Measurements from ENCODE around the gene AFTPH. TPM values are rescaled to one million over a fixed set of nuclear protein-coding genes. Genes with fewer than 3 reads are reported as not detected.

Gene AFTPH
- total RNA-seq, 3 donors from 2014 or later (not counting 1 experiment from before 2014, with no cell fraction given): 28.9 to 39.6 (median 39.5) TPM

- DNase-seq (no peak), ATAC-seq (no peak)
- peaks cover 48% of the 10 kb centered on the region in 2 donors for H3K27me3 Mint-ChIP-seq (ENCODE audit: low read depth in 2 of 2)
- intact Hi-C loops (cut with micrococcal nuclease): no loop called here
- TF ChIP-seq, protein P1, sequence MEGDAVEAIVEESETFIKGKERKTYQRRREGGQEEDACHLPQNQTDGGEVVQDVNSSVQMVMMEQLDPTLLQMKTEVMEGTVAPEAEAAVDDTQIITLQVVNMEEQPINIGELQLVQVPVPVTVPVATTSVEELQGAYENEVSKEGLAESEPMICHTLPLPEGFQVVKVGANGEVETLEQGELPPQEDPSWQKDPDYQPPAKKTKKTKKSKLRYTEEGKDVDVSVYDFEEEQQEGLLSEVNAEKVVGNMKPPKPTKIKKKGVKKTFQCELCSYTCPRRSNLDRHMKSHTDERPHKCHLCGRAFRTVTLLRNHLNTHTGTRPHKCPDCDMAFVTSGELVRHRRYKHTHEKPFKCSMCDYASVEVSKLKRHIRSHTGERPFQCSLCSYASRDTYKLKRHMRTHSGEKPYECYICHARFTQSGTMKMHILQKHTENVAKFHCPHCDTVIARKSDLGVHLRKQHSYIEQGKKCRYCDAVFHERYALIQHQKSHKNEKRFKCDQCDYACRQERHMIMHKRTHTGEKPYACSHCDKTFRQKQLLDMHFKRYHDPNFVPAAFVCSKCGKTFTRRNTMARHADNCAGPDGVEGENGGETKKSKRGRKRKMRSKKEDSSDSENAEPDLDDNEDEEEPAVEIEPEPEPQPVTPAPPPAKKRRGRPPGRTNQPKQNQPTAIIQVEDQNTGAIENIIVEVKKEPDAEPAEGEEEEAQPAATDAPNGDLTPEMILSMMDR (IDR thresholded peaks at IDR 0.05): no peak
- Histone ChIP-seq H3K9me3 (ENCODE audit: control insufficient read depth, insufficient read depth, low read length) (no peaks in the 10 kb centered on the region), H3K4me3 (ENCODE audit: low read length) (no peak overlapping the region), H3K36me3 (ENCODE audit: control insufficient read depth, insufficient read depth, low read length) (no peaks in the 10 kb centered on the region), H3K27ac (ENCODE audit: low read length) (no peak overlapping the region), H3K4me1 (ENCODE audit: control insufficient read depth, insufficient read depth, low read length) (no peaks in the 10 kb centered on the region), H3K27me3 (ENCODE audit: control insufficient read depth, insufficient read depth, low read length) (no peaks in the 10 kb centered on the region)
- H3K9me3 Mint-ChIP-seq: no peaks in the 10 kb centered on the region
- no peaks in the 10 kb centered on the region for H3K4me1 Mint-ChIP-seq
- H3K36me3 Mint-ChIP-seq: no peaks in the 10 kb centered on the region
- no peak overlapping the region for H3K4me3 Mint-ChIP-seq
- WGBS (ENCODE audit: insufficient coverage): 87% methylated on average over 5 of the region's 5 CpGs
- no peak overlapping the region for H3K27ac Mint-ChIP-seq
Observed at GRCh38 chr2:64500549-64500948, 23.6 kb upstream of the AFTPH start.

GRCh38 chr2:64501946-64502345 lies 22.2 kb upstream of the AFTPH start:
- peaks cover 34 to 41% of the 10 kb centered on the region in 2 donors for H3K27me3 Mint-ChIP-seq (ENCODE audit: low read depth in 2 of 2)
- TF ChIP-seq, protein P1 (IDR thresholded peaks at IDR 0.05): no peak
- Histone ChIP-seq H3K4me1 (ENCODE audit: control insufficient read depth, insufficient read depth, low read length) (no peaks in the 10 kb centered on the region), H3K4me3 (ENCODE audit: low read length) (no peak overlapping the region), H3K27me3 (ENCODE audit: control insufficient read depth, insufficient read depth, low read length) (no peaks in the 10 kb centered on the region), H3K9me3 (ENCODE audit: control insufficient read depth, insufficient read depth, low read length) (no peaks in the 10 kb centered on the region), H3K27ac (ENCODE audit: low read length) (no peak overlapping the region), H3K36me3 (ENCODE audit: control insufficient read depth, insufficient read depth, low read length) (no peaks in the 10 kb centered on the region)
- ATAC-seq (no peak), DNase-seq (no peak)
- H3K9me3 Mint-ChIP-seq: no peaks in the 10 kb centered on the region
- intact Hi-C loops (cut with micrococcal nuclease): no loop called here
- no peak overlapping the region for H3K4me3 Mint-ChIP-seq
- no peaks in the 10 kb centered on the region for H3K36me3 Mint-ChIP-seq
- no peaks in the 10 kb centered on the region for H3K4me1 Mint-ChIP-seq
- no peak overlapping the region for H3K27ac Mint-ChIP-seq
- 85% methylated on average over 1 of the region's 1 CpG for WGBS (ENCODE audit: insufficient coverage)

DNA sequence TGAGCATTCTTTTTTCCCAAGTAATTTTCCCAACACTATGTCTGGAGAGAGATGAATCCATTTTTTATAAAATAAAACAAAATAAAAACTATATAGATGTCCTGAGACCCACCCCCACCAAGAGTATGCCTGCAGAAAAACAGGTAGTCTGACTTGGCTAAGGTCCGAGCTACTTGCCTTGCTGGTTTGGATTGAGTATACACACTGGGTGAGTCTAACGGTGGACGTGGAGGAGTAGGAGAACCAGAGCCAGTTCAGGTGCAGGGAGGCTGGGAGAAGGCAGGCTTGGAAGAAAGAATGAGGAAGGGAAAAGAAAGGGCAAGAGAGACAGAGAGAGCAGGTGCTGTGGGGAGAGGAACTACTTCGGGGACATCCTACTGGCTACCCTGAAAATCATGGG lies 21.3 kb upstream of the AFTPH start:
- WGBS (ENCODE audit: insufficient coverage): 94% methylated on average over 4 of the region's 4 CpGs
- no peaks in the 10 kb centered on the region for H3K36me3 ChIP-seq (ENCODE audit: control insufficient read depth, insufficient read depth, low read length)
- Mint-ChIP-seq H3K36me3 (no peaks in the 10 kb centered on the region), H3K27ac (no peak overlapping the region), H3K27me3 (ENCODE audit: low read depth in 2 of 2) (peaks cover 31 to 39% of the 10 kb centered on the region in 2 donors), H3K4me3 (no peak overlapping the region), H3K9me3 (no peaks in the 10 kb centered on the region), H3K4me1 (no peaks in the 10 kb centered on the region)
- no peak for DNase-seq
- intact Hi-C loops (cut with micrococcal nuclease): no loop called here
- no peak overlapping the region for H3K4me3 ChIP-seq (ENCODE audit: low read length)
- no peaks in the 10 kb centered on the region for H3K27me3 ChIP-seq (ENCODE audit: control insufficient read depth, insufficient read depth, low read length)
- H3K27ac ChIP-seq (ENCODE audit: low read length): no peak overlapping the region
- ATAC-seq: no peak
- no peaks in the 10 kb centered on the region for H3K4me1 ChIP-seq (ENCODE audit: control insufficient read depth, insufficient read depth, low read length)
- no peaks in the 10 kb centered on the region for H3K9me3 ChIP-seq (ENCODE audit: control insufficient read depth, insufficient read depth, low read length)
- TF ChIP-seq, protein P1 (IDR thresholded peaks at IDR 0.05): no peak

All from natural killer cell (primary cell).